HEK293T (cell line): ENCODE data around the gene SLC28A1.
A peak's percentile ranks its signal among the peaks of the same experiment; 100 is the strongest.

Experiments
- CTCF ChIA-PET: fragments of 350-600 bp; formaldehyde crosslinking; extraction: SDS; loops from one replicate; lab custom pipeline; 2021; ENCODE audit warnings: antibody characterized with exemption, inconsistent platforms; lab: Yijun Ruan, JAX
- POLR2A ChIA-PET: fragments of 350-600 bp; formaldehyde crosslinking; extraction: SDS; loops from one replicate; lab custom pipeline; 2020; ENCODE audit warnings: antibody characterized with exemption, inconsistent platforms; lab: Yijun Ruan, JAX
- DNase-seq: peaks from one replicate; pipeline ENCODE4 v3.0.0; 2012; ENCODE audit warnings: mixed read lengths; ENCODE audit errors: extremely low spot score
- ARNT ChIP-seq: fragments of 450-650 bp; IDR thresholded peaks from 2 replicates; pipeline ENCODE4 v1.6.1; 2017; ENCODE audit warnings: mild to moderate bottlenecking
- BHLHE40 ChIP-seq: fragments of 450-650 bp; IDR thresholded peaks from 2 replicates; pipeline ENCODE4 v1.6.1; 2016; ENCODE audit warnings: mild to moderate bottlenecking, moderate library complexity, borderline replicate concordance
- CTBP1 ChIP-seq: fragments of 450-650 bp; IDR thresholded peaks from 2 replicates; pipeline ENCODE4 v1.6.1; 2016; ENCODE audit warnings: borderline replicate concordance
- ELF4 ChIP-seq: fragments of 450-650 bp; IDR thresholded peaks from 2 replicates; pipeline ENCODE4 v1.6.1; 2017; ENCODE audit warnings: antibody characterized with exemption
- FOXA1 ChIP-seq: fragments of 450-650 bp; IDR thresholded peaks from 2 replicates; pipeline ENCODE4 v1.6.1; 2016; ENCODE audit warnings: mild to moderate bottlenecking
- FOXK2 ChIP-seq: fragments of 450-650 bp; IDR thresholded peaks from 2 replicates; pipeline ENCODE4 v1.6.1; 2016; ENCODE audit warnings: mild to moderate bottlenecking
- FOXM1 ChIP-seq: fragments of 450-650 bp; IDR thresholded peaks from 2 replicates; pipeline ENCODE4 v1.6.1; 2017; ENCODE audit warnings: mild to moderate bottlenecking, borderline replicate concordance
- HDGF ChIP-seq: fragments of 450-650 bp; IDR thresholded peaks from 2 replicates; pipeline ENCODE4 v1.6.1; 2017; ENCODE audit warnings: antibody characterized with exemption, borderline replicate concordance
- L3MBTL2 ChIP-seq: fragments of 450-650 bp; conservative IDR thresholded peaks from 2 replicates; pipeline ENCODE4 v1.6.1; 2016; ENCODE audit warnings: mild to moderate bottlenecking
- LEF1 ChIP-seq: fragments of 450-650 bp; IDR thresholded peaks from 2 replicates; pipeline ENCODE4 v1.6.1; 2017; ENCODE audit warnings: mild to moderate bottlenecking, borderline replicate concordance
- NFRKB ChIP-seq: fragments of 450-650 bp; IDR thresholded peaks from 2 replicates; pipeline ENCODE4 v1.6.1; 2016; ENCODE audit warnings: mild to moderate bottlenecking, moderate library complexity
- PKNOX1 ChIP-seq: fragments of 450-650 bp; IDR thresholded peaks from 2 replicates; pipeline ENCODE4 v1.6.1; 2016
- SP1 ChIP-seq: fragments of 450-650 bp; IDR thresholded peaks from 2 replicates; pipeline ENCODE4 v1.6.1; 2017
- SUZ12 ChIP-seq: fragments of 450-650 bp; IDR thresholded peaks from 2 replicates; pipeline ENCODE4 v1.6.1; 2016; ENCODE audit warnings: mild to moderate bottlenecking
- TARDBP ChIP-seq: fragments of 450-650 bp; IDR thresholded peaks from 2 replicates; pipeline ENCODE4 v1.6.1; 2016
- ZNF384 ChIP-seq: fragments of 450-650 bp; IDR thresholded peaks from 2 replicates; pipeline ENCODE4 v1.6.1; 2016

SLC28A1 gene

GRCh38 chr15:84911879-84912660, 27.6 kb downstream of the SLC28A1 start:
- no peak for TF ChIP-seq SP1
- no peak for TF ChIP-seq PKNOX1
- TF ChIP-seq FOXK2: no peak
- no peak for TF ChIP-seq L3MBTL2
- TF ChIP-seq NFRKB: no peak
- no peak for TF ChIP-seq HDGF
- no peak for TF ChIP-seq ARNT
- no peak for TF ChIP-seq FOXM1
- ChIA-PET POLR2A (interaction anchor here (1.1 kb wide), 1 partner anchor 98 kb away, joined by 5 read pairs; no protein-coding TSS in a partner anchor), CTCF (interaction anchor here (0.6 to 2.0 kb wide), 3 partner anchors 16 to 313 kb away, joined by 3 to 6 read pairs (median 3); no protein-coding TSS in a partner anchor)
- no peak for DNase-seq

GRCh38 chr15:84913360-84913723, 28.9 kb downstream of the SLC28A1 start:
- no peak for DNase-seq
- ChIA-PET POLR2A (no interaction called here), CTCF (interaction anchor here (0.5 kb wide), 1 partner anchor 52 kb away, joined by 6 read pairs; no protein-coding TSS in a partner anchor)
- no peak for TF ChIP-seq CTBP1
- no peak for TF ChIP-seq BHLHE40
- no peak for TF ChIP-seq ARNT
- no peak for TF ChIP-seq SP1
- no peak for TF ChIP-seq FOXK2
- no peak for TF ChIP-seq HDGF
- no peak for TF ChIP-seq NFRKB
- TF ChIP-seq FOXA1: no peak
- TF ChIP-seq FOXM1: no peak
- no peak for TF ChIP-seq ZNF384
- no peak for TF ChIP-seq SUZ12
- no peak for TF ChIP-seq LEF1
- no peak for TF ChIP-seq ELF4
- TF ChIP-seq PKNOX1: no peak
- TF ChIP-seq TARDBP: no peak
- TF ChIP-seq L3MBTL2: no peak

GRCh38 chr15:84914351-84914750, 29.9 kb downstream of the SLC28A1 start:
- POLR2A ChIA-PET: no interaction called here
- TF ChIP-seq ZNF384 (no peak), FOXA1 (no peak), L3MBTL2 (no peak), SUZ12 (no peak), SP1 (no peak), NFRKB (no peak)
- no peak for DNase-seq
- CTCF ChIA-PET: interaction anchor here (1.1 to 2.5 kb wide), 2 partner anchors 14 to 36 kb away, joined by 3 to 9 read pairs; no protein-coding TSS in a partner anchor

- DNase-seq: peak; percentile 74
- CTCF ChIA-PET: interaction anchor here (1.1 to 2.5 kb wide), 2 partner anchors 13 to 37 kb away, joined by 3 to 9 read pairs; no protein-coding TSS in a partner anchor
- peak; percentile 84 for TF ChIP-seq ARNT
- TF ChIP-seq ELF4: no peak
- TF ChIP-seq CTBP1: 0 out of 2 replicates have a peak, but pooled peaks have one; percentile 34
- TF ChIP-seq BHLHE40: no peak
- 0 out of 2 replicates have a peak, but pooled peaks have one; percentile 49 for TF ChIP-seq HDGF
- peak; percentile 34; the same call in 1 of the 2 replicates for TF ChIP-seq PKNOX1
- no peak for TF ChIP-seq SP1
- no peak for TF ChIP-seq FOXK2
- POLR2A ChIA-PET: no interaction called here
Measured at GRCh38 chr15:84914909-84915605, 30.6 kb downstream of the SLC28A1 start.

- CTCF ChIA-PET: interaction anchor here (2.5 kb wide), 1 partner anchor 13 kb away, joined by 9 read pairs; no protein-coding TSS in a partner anchor
- POLR2A ChIA-PET: no interaction called here
Measured at GRCh38 chr15:84915606-84915958, 31.1 kb downstream of the SLC28A1 start.

GRCh38 chr15:84917452-84917851, 33.0 kb downstream of the SLC28A1 start:
- POLR2A ChIA-PET: no interaction called here
- CTCF ChIA-PET: interaction anchor here (0.6 to 1.5 kb wide), 2 partner anchors 10 to 38 kb away, joined by 3 to 4 read pairs; no protein-coding TSS in a partner anchor
- no peak for DNase-seq
- TF ChIP-seq NFRKB (no peak), L3MBTL2 (no peak), ELF4 (no peak), FOXA1 (no peak), ARNT (no peak), BHLHE40 (no peak), LEF1 (no peak), CTBP1 (no peak), ZNF384 (no peak), TARDBP (no peak), PKNOX1 (no peak), FOXM1 (no peak), HDGF (no peak), SP1 (no peak), SUZ12 (no peak), FOXK2 (no peak)

More at GRCh38 chr15:84915606-84915958, 31.1 kb downstream of the SLC28A1 start:
- no peak for DNase-seq
- no peak for TF ChIP-seq ARNT
- no peak for TF ChIP-seq TARDBP
- no peak for TF ChIP-seq ELF4
- no peak for TF ChIP-seq BHLHE40
- no peak for TF ChIP-seq FOXM1
- no peak for TF ChIP-seq ZNF384
- no peak for TF ChIP-seq SUZ12
- no peak for TF ChIP-seq L3MBTL2
- no peak for TF ChIP-seq SP1
- TF ChIP-seq FOXA1: no peak
- no peak for TF ChIP-seq FOXK2
